Kidney epithelial cell (primary cell): ENCODE results near the gene GLYATL1. TPM values are rescaled to one million over a fixed set of nuclear protein-coding genes. Genes with fewer than 3 reads are reported as not detected.

ENCODE experiments used
- DNase-seq: peaks from one replicate; pipeline ENCODE4 v3.0.0-alpha.2; 2010; ENCODE audit warnings: low read depth
- H3K27me3 ChIP-seq: 2 replicates; pipeline ENCODE4 v1.6.0; 2011; ENCODE audit warnings: low read length; ENCODE audit not compliant: control insufficient read depth, insufficient read depth
- H3K36me3 ChIP-seq: 2 replicates; pipeline ENCODE4 v1.5.1; 2011; ENCODE audit warnings: low read length; ENCODE audit not compliant: control insufficient read depth, insufficient read depth
- H3K4me3 ChIP-seq: 2 replicates; pipeline ENCODE4 v1.5.1; 2011; ENCODE audit warnings: low read depth, mild to moderate bottlenecking, control low read depth, low read length
- total RNA-seq: library from RNA; depleted of rRNA; stranded (reverse); fragments of >200 nt; gene quantifications from 2 replicates; pipeline ENCODE4 v1.2.3, GENCODE V29; 2015
- TF ChIP-seq, protein P1 (sequence below): IDR thresholded peaks from 2 replicates; pipeline ENCODE4 v1.5.1; 2011; ENCODE audit warnings: mild to moderate bottlenecking, moderate library complexity, low read length, control low read depth, inconsistent platforms; ENCODE audit not compliant: insufficient read depth, poor library complexity, severe bottlenecking

GLYATL1 gene
- total RNA-seq, 1 donor from 2014 or later = 0.84 TPM

DNA sequence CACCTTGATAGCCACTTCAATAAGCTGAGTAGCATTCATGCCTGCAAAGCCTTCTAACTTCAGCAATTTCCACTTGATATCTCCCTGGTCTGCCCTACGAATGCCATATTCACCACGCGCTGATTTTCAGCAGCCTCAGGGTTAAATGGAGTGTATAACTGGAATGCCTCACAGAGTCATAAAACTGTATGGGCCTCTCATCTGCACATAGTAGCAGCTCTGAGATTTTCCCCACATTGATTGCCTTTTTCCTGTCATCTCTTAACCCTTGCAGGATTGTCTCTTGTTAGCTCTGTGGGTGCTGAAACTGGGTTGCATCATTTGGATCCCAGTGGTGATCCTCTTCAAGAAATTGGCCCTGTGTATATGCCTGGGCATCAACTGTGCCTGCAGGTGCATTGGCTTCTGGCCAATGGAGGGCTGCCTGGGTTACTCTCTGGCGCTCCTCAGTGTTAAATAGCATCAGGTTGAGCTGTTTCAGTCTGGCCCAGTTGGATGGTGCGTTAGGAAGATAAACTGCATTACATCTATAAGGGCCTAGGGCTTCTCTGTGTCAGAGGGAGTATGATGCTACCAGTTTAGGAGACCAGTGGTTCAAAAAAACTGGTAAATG is 17.4 kb upstream of the GLYATL1 start:
- DNase-seq = no peak
- Histone ChIP-seq H3K36me3 (no peaks in the 10 kb centered on the region), H3K4me3 (no peak overlapping the region), H3K27me3 (no peaks in the 10 kb centered on the region)
- TF ChIP-seq, protein P1, sequence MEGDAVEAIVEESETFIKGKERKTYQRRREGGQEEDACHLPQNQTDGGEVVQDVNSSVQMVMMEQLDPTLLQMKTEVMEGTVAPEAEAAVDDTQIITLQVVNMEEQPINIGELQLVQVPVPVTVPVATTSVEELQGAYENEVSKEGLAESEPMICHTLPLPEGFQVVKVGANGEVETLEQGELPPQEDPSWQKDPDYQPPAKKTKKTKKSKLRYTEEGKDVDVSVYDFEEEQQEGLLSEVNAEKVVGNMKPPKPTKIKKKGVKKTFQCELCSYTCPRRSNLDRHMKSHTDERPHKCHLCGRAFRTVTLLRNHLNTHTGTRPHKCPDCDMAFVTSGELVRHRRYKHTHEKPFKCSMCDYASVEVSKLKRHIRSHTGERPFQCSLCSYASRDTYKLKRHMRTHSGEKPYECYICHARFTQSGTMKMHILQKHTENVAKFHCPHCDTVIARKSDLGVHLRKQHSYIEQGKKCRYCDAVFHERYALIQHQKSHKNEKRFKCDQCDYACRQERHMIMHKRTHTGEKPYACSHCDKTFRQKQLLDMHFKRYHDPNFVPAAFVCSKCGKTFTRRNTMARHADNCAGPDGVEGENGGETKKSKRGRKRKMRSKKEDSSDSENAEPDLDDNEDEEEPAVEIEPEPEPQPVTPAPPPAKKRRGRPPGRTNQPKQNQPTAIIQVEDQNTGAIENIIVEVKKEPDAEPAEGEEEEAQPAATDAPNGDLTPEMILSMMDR = no peak

DNA sequence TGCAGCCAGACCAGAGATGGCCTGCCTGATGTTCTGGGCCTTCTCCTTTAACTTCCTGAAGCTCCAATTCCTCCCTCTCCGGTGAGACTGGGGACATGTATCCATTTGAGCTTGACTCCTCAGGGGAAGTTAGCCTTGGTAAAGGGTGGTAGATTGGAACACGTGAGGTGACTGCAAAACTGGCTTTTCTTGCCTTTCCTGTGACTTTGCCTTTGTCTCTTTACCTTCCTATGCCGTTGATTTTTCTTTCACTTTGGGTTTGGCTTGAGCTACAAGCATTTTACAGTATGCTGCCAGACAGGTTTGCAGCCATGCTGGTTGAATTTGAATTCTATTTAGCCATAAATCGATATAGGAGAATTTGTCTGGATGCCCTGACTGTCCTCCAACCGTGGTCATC is 16.8 kb upstream of the GLYATL1 start:
- H3K4me3 ChIP-seq = no peak overlapping the region

DNA sequence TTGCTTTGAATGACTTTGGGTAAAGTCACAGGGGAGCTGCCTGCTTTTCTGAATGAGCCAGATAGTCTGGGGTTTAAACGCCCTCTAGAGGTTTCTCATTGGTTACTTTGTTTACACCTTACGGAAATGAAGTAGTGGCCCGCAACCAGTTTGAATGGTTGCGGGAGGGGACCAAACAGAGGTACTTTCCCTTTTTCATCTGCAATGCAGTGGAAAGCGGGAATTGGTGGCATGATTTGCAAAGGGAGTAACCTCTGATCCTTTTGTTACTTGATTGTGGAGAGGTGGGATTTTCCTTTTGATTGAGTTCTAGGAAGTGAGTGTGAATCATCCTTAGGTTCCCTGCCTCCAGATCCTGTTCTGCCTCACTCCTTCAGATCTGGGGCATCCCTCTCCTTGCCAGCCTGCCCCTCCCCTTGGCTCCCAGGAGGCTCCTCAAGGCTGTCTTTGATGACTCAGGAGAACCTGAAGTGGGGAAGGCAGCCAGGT is 15.9 kb upstream of the GLYATL1 start:
- TF ChIP-seq, protein P1 = peak; percentile 56
- Histone ChIP-seq H3K27me3 (no peaks in the 10 kb centered on the region), H3K36me3 (no peaks in the 10 kb centered on the region), H3K4me3 (no peak overlapping the region)
- peak; percentile 60 for DNase-seq

More for the DNA sequence above, 16.8 kb upstream of the GLYATL1 start:
- TF ChIP-seq, protein P1 = no peak
- no peak for DNase-seq
- no peaks in the 10 kb centered on the region for H3K27me3 ChIP-seq
- H3K36me3 ChIP-seq = no peaks in the 10 kb centered on the region

- no peak for DNase-seq
- Histone ChIP-seq H3K27me3 (no peaks in the 10 kb centered on the region), H3K4me3 (no peak overlapping the region), H3K36me3 (no peaks in the 10 kb centered on the region)
- TF ChIP-seq, protein P1 = no peak
Measured at GRCh38 chr11:58924230-58924629, 15.1 kb upstream of the GLYATL1 start.

DNA sequence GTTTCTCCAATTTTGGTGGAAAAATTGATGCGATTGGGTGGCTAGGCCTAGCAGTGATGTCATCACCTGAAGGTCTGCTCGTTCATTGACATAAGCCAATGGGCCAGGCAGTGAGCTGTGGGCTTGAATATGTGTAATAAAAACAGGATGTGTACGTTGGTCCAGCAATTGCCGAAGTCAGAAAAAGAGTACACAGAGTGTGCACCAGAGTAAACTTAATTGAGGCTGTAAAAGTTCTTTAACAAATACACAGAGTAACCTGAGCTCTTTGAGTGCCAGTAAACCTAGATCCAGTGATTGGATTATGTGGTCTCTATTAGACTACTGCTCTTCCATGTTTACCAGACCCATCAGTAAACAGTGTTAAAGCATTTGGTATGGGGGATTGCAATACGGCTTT is 13.0 kb upstream of the GLYATL1 start:
- DNase-seq = no peak
- Histone ChIP-seq H3K36me3 (no peaks in the 10 kb centered on the region), H3K27me3 (no peaks in the 10 kb centered on the region), H3K4me3 (no peak overlapping the region)
- TF ChIP-seq, protein P1 = no peak

GRCh38 chr11:58926695-58927094 is 12.6 kb upstream of the GLYATL1 start:
- TF ChIP-seq, protein P1 = no peak
- Histone ChIP-seq H3K4me3 (no peak overlapping the region), H3K36me3 (no peaks in the 10 kb centered on the region), H3K27me3 (no peaks in the 10 kb centered on the region)
- no peak for DNase-seq
